ENCODE results near the gene PGBD5.

PGBD5 gene

DNA sequence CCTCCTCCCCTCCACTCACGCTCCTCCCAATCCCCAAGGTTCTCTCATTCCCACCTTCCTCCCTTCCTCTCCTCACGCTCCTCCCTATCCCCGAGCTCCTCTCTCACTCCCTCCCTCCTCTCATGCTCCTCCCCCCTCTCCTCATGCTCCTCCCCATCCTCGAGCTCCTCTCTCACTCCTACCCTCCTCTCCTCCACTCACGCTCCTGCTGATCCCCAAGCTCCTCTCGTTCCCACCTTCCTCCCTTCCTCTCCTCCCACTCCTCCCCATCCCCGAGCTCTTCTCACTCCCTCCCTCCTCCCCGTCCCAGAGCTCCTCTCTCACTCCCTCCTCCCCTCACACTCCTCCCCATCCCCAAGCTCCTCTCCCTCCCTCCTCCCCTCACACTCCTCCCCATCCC lies 31.4 kb downstream of the PGBD5 start:
- no peak for DNase-seq (ENCODE audit: low spot score)

DNA sequence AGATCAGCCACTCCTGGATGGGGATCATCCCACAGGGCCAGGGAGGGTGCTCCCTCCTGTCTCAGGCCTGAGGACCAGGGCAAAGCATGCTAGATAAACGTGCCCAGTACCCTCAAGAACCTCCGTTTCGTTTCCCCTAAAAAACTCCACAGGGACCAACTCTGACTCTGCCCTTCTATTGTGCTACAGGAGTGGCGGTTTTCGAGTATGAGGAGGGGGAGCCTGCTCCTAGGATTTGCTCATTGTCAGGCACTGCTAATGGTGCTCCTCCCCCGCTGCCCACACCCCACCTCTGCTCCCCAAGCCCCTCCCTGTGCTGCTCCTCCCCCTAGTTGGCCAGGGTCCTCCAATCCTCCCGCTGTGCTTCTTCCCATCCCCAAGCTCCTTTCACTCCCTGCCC lies 32.0 kb downstream of the PGBD5 start:
- DNase-seq (ENCODE audit: low spot score), result no peak

DNA sequence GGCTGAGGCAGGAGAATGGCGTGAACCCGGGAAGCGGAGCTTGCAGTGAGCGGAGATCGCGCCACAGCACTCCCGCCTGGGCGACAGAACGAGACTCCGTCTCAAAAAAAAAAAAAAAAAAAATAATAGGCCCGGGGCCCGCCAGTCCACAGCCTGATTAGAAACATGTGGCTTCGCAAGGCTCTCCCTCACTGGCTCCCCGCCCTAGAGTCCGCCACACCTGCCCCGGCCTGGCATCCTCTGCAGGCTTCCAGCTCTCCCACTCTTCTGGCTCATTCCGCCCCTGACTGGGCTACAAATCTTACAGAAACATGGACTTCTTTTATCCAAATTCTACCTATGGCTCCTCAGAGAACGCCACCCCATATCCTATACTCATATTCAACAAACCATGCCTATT lies 32.4 kb downstream of the PGBD5 start:
- DNase-seq (ENCODE audit: low spot score), result no peak

DNA sequence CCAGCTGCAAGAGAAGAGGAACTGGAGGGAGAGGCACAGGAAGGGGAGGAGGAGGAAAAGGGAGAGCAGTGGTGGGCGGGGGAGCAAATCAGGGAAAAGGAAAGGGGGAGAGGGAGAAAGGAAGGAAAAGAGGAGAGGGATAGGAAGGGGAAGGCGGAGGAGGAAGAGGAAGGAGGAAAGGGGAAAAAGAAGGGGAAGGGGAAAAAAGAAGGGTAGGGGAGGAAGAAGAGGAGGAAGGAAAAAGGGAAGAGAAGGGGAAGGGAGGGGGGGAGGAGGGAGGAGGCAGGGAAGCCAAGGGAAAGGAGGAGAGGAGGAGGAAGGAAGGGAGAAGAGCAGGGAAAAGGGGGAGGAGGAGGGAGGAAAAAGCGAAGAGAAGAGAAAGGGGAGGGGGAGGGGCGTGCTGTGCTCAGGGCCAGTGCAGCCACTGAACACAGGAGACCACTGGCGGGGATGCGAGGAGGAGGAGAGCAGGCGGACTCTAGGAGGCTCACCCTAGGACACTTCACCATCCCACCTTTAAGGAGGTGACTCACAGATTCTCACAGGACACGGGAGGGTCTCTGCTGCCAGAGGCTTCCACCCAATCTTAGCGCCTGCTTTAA lies 33.1 kb downstream of the PGBD5 start:
- DNase-seq (ENCODE audit: low spot score), result no peak

DNA sequence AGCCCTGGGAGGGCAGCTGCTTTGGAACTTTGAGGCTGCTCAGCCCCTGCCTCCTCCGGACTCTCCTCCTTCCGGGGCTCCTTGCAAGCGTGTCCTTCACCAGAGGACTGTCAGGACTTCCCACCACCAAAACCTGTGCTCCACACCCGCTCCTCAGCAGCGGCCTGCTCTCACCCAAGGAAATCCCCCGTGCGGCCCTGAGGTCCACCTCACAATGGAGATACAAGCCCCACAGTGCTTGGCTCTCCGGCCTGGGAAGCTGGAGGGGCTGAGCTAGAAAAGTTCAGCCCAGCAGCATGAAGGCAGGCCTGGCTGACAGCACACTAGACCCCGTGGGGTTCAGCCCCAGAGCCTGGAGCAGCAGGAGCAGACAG lies 33.6 kb downstream of the PGBD5 start:
- DNase-seq (ENCODE audit: low spot score), result no peak

DNA sequence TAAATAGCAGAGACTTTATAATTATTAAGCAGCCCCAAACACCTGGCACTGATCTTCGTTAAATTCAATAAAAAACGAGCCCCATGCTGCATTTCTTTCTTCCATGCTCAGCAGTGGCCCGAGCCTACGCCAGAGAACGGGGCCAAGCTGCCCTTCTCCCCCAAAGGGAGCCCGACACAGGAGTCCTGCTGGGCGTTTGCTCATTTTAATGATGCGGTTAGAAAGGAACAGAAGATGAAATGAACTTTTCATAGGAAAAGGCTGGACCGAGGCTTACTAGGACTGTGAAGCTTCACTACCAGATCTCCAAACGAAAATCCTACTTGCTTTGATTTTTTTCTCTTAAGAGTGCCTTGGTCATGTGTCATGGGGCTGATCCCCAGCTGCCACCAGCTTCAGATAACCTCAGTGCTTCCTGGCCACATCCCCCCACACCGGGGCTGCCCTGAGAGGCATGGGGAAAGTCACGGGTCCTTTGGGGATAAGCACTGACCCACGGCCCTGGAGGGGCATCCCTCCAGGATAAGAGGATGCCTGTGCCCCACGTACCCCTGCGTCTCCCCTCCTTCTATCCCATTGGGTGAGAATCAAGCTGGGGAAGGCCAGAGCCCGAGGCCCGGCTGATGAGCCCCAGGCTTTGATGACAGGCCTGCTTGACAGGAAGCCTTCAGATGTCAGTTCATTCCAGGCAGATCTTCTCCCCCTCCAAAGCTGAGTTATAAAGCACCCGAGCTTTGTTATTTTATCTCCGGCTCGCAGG lies 34.2 kb downstream of the PGBD5 start:
- DNase-seq (ENCODE audit: low spot score), result no peak

DNA sequence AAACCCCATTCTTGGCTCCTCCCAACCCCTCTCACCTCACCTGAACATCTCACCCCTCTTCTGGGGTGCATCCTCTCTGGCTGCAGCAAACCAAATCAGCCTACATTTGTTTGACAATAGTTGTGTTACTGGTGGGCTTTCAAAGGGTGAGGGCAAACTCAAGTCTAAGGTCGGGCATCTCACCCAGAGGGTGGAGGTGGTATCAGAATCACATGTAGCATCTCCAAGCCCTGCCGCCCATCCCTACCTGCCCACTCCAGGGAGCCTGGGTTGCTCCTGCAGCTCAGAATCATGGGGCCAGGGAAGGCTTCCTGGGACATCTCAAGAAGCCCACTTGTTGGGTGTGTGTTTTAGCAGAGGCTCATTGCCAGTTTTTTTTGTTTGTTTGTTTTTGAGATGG lies 35.8 kb downstream of the PGBD5 start:
- no peak for DNase-seq (ENCODE audit: low spot score)

DNA sequence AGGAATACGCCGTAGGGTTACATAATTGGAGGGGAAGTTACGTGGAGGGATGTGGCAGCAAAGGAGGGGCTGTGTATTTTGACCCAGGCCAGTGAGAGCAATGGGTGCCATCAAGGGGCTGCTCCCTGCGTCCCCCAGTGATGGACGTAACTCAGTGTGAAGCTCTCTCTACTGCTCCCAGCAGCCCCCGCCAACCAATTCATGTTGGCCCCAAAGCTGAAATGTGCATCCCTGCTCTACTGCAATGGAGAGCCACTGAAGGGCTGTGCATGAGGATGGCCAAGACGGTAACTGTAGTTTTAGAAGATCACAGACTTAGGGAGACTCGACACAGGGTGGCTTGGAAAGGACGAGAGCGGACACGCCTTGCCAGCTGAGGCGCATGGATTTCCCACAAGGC lies 38.3 kb downstream of the PGBD5 start:
- no peak for DNase-seq (ENCODE audit: low spot score)

DNA sequence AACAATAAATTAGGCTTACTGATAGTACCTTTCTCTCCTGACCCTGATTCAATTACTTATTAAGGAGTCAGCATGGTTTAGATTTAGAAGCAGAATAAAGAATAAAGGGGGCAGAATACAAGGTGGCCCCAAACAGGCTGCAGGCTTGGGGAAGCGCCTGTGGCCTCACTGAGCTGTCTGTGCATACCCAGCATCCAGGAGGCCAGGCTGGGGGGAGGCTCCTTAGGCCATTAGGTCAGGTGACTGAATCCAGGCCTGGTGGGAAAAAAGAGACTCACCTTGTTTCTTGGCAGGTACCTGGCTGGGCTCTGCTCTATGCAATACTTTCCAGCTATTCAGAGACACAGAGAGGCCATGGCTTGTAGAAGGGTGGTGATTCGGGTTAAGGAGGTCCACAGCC lies 38.8 kb downstream of the PGBD5 start:
- DNase-seq (ENCODE audit: low spot score), result no peak

DNA sequence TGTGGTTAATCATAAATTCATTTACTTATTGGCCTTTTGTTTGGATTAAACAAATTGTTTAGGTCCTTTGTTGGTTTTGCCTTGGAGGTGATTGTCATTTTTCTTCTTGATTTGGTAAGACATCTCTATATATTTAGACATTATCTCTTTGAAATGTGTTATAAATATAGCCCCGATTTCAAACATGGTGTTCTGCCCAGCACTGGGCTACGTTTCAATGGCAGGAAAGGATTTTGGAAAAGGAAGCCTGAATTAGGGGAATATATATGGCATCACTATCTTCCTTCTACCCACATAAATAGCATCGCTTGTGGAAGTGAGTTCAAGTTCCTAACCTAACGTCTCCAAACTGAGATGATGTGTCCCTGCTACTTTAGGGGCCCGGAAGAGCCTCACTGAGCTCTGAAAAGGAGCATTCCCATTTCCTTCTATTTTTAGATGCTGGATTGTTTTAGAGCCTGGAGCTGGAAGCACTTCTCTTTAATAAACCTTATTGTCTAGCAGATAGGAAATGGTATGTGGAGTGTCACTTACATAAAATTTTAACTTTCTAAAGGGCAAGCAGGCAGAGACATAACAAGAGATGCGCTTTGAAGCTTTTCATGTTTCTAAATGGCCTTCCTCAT lies 39.4 kb downstream of the PGBD5 start:
- no peak for DNase-seq (ENCODE audit: low spot score)

DNA sequence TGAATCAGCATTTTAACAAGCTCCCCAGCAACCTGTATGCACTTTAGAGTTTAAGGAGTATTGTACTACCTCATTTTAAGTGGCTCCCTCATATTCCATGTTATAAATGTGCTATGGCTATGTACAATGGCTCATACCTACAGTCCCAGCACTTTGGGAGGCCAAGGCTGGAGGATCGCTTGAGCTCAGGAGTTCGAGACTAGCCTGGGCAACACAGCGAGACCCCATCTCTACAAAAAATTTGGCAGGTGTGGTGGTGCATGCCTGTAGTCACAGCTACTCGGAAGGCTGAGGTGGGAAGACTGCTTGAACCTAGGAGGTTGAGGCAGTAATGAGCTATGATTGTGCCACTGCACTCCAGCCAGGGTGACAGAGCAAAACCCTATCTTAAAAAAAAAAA lies 40.2 kb downstream of the PGBD5 start:
- DNase-seq (ENCODE audit: low spot score), result no peak

DNA sequence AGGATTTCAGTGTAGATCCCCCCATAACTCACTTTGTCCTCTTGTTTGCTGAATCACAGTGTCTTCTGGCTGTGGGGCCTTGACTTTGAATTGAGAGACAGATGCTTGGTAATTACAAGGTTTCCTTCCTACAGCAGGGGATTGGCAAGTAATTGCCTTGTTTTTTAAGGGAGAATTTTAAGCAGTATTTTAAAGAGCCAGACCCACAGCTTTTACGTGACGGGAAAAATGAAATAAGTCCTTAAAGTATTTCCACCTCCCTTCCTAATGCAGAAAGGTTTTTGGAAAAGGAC lies 41.0 kb downstream of the PGBD5 start:
- no peak for DNase-seq (ENCODE audit: low spot score)

DNA sequence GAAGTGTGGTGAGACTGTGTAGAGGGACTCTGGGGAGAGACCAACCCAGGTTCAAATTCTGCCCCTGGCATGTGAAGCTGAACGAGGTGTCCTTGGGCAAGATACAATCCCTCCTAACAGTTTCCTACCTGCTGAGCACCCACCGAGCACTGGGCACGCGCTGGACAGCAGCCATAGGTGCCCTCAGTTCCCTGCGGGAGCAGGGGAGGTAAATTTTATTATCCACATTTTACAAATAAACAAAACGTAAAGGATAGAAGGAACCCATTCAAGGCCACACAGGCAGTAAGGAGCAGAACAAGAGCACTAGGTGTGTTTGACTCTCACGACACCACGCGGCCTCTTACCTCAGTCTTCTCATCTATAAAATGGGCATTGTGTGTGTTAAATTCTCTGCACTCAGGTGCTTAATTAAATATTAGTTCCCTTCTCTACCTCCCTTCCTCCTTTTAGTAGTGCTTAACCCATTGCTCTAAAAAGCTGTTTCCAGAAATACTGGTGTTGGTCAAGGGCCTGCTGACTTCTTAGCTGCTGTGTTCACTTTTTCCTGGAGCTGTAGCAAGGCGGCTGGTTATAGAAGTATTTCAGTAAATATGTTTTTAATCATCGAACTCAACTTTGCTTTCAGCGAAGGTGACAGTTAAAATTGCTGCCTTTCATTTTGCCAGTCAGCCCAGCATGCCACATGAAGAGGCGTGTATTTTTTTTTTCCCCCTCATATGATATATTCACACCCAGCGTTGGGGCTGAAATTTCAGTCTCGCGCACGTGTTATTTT lies 41.6 kb downstream of the PGBD5 start:
- DNase-seq (ENCODE audit: low spot score), result no peak

DNA sequence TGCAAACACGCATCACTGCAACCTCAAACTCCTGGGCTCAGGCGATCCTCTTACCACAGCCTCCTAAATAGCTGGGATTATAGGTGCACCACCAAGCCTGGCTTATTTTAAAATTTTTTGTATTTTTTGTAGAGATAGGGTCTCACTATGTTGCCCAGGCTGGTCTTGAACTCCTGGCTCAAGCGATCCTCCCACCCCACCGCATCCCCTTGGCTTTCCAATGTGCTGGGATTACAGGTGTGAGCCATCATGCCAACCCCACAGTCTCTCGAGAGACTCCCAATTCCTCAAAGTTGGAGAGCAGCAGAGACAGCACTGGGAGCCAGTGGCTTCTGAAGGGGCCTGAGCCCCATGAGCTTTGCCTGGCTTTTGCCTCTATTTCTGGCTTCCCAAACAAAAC lies 42.7 kb downstream of the PGBD5 start:
- DNase-seq (ENCODE audit: low spot score), result no peak

DNA sequence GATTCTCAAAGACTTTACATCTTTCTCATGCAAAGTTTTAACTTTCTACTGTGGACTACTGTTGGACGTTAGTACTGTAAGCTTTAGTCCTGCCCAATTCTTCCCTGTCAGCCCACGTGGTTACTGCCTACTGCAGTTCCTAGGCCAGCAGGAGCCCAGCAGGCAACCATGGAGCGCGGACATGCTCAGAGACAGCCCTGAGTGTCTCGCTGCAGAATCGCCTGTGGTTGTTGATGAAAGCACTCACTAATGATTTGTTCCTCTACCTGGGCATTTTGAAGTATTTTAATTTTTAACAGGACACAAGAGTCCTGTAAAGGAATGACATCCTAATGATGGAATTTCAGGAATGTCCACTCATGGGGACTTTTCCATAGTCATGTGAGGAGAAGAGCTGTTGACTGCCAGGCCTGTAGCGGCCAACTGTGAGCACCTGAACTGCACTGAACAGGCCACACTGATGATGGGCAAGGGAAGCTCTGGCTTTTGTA lies 44.1 kb downstream of the PGBD5 start:
- DNase-seq (ENCODE audit: low spot score), result peak; percentile 36

DNA sequence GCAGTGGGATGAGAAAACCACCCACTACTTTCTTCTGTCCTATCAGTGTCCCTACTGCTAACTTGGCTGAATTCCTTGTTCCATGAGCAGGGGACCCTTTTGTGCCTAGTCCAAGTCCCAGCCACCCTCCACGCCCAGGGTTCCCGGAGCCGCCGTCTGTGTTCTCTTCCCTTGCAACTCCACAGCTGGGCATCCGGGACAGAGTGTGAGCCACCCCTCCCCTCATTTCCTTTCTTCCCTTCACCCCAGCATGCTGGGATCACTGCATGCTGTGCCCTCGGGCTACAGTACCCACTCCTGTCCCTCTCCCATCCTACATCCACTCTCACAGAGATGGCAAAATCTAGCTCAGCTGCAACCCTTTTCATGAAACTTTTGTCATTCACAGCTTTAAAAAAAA lies 44.5 kb downstream of the PGBD5 start:
- DNase-seq (ENCODE audit: low spot score), result no peak

DNA sequence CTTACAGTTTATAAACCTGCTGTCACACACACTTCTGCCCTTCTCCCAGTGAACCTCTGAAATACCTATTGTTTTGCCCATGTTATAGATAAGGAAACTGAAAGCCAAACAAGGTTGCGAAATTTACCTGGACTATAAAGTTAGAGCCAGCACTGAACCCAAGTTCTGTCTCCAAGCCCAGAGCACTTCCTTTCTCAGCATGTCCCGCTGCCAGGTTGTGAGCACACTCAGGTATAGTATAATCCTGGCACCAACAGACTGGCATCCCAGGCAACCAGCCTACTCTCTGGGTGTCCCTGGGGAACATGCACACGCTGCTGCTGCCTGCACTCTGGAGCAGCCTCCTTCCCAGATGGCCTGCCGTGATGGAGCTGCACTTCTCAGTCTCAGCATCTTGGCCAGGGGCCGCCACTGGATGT lies 45.1 kb downstream of the PGBD5 start:
- DNase-seq (ENCODE audit: low spot score), result no peak

DNA sequence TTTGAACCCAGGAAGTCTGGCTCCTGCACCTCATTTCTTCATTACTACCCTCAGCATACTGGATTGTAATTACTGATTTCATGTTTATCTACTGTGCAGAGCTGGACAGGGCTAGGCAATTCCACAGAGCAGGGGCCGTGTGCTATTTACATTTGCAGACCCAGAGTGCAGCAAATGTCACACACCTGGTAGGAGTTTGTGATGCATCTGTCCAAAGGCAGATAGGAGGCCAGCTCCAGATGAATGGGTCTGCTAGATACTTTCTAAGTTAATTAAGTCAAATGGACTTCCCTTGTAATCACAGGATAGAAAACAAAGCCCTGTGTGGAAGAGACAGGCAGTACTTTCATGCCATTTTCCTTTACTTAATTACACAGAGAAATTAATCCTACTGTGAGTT lies 46.2 kb downstream of the PGBD5 start:
- DNase-seq (ENCODE audit: low spot score), result no peak

DNA sequence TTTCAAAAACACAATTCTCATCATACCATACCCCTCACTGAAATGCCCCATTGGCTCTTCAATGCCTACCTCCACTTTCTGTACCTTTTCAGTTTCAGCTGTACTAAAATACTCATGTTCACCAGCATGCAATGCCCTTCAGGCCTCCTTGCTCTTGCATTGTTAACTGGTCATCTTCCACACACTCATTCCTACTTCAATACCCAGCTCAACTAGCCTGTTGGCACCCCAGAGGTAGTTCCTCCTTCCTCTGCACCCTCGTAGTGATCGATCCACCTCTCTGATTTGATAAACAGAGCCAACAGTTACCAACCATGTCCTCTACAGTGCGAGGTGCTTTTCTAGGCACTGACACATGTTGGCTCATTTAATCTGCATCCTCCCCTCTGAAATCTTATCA lies 46.7 kb downstream of the PGBD5 start:
- DNase-seq (ENCODE audit: low spot score), result no peak

DNA sequence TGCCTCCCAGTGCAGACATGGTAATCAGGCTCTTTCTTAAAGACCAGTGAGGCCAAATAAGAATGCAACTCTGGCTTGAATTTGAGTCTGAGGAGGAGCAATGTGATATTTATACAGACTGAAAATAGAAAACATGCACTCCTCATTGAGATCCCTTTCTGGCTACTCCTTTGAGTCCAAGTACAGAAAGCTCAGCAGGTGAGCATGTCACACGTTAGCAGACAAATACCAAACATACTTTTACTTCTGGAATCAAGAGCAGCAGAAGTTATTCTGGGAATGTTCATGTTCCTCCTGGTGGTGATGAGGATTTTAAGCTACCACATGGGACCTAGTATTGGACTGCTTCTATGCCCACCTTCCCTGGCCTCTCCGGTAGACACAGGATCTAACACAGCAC lies 48.3 kb downstream of the PGBD5 start:
- DNase-seq (ENCODE audit: low spot score), result no peak

DNA sequence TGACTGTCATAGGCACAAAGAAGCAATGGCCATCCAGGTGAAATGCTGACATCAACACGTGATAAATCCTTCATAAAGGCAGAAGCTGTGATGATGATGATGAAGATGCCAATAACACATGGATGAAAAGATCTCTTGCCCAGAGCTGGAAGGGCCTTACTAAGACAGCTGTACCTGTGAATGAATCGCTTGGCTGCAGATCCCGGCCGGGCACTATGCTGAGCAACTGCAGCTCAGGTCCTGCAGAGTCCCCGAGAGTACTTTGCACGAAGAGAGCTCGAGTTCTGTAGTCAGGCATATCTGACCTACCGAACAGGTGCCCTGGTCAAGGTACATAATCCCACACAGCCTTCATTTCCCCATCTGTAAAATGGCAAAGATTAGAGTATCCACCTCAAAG lies 48.8 kb downstream of the PGBD5 start:
- DNase-seq (ENCODE audit: low spot score), result no peak

DNA sequence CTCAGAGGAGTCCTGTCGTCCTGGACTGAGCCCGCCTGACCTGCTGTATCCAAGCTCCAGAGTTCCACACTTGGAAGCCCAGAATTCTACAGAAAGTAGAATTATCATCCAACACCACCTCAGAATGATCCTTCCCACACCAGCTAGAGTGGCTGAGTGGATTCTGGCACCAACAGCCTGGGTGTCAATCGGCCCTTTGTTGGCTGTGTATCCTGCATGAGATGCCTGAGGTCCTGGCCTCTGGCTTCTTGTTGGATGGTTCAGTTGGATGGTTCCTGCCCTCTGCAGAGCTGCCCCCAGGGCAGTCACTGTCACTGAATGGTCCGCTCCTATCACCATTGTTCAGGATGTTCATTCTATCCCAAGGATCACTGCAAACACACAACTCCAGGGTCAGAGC lies 49.8 kb downstream of the PGBD5 start:
- no peak for DNase-seq (ENCODE audit: low spot score)

DNA sequence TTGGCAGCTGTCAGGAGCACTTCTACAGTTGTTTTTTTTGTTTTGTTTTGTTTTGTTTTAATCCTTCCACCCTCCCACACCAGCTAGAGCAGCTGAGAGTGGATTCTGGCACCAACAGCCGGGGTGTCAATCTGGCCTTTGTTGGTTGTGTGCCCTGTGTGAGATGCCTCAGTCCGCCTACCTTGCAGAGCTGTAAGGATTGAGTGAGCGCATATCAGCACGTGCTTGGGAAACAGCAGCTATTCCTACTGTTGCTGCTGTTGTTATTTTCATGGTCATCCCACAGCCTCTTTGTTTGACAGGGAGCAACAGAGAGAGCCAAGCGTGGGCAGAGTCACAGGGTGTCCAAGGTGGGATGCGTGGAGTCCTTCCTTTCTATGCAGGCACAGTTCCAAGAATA lies 50.4 kb downstream of the PGBD5 start:
- no peak for DNase-seq (ENCODE audit: low spot score)

Measured in HuH-7.5 (cell line).